ENCODE results near the gene LITAF.
"Not testable (repeated sequence)": the region's sequence is repeated elsewhere in the genome, so short reads cannot be mapped to it uniquely, and the experiment has no call there.

The LITAF gene

DNA sequence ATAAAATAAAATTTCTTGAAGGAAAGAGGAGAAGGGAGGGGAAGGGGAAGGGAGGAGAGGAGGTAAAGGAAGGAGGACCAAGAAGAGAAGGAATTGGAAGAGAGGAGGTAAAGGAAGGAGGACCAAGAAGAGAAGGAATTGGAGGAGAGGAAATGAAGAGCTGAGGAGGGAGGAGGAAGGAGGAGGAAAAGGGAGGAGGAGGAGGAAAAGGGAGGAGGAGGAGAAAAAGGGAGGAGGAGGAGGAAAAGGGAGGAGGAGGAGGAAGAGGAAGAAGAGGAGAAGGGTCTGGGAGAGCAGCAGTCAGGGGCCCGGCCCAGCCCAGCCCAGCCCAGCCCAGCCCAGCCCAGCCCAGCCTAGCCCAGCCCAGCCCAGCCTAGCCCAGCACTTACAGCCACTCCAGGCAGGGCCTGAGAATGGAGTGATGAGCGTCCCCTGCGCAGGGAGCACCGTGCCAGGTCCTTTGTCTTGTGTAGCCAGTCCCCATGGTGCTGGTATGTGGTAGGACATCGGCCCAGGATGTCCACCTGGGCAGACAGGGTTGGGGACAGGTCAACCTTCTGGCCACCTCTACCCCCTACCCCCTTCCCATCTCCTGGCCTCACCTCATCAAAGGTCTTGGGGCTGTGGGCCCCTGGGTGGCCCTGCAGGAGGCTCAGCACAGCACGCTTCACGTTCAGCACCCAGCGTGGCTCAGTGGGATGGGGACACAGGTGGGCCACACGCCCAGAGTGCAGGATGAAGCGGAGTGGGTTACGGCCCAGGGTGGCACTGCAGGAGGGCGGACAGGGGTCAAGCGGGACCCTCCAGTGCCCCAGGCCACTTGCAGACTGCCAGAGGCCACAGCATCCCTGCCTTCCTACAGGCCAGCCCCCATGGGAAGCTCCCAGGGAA is 70.9 kb downstream of the LITAF start:
- DNase-seq (ENCODE audit: low spot score): no peak

DNA sequence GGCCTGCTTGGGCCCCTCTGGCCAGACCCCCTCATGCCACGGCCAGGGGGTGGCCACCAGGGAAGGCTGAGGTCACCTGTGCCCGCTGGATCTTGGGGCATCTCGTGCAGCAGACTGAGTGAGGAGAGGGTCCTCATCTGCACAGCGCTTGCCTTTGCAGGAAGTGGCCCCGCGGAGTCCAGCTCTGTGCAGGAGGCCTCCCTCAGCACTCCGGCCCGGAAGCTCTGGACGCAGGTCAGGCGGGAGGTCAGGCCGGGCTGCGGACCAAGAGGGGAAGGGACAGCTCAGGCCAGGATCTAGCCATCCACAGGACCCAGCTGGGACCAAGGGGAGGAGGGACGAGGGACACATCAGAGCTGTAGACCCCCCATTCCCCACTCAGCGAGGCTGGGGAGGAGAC is 72.4 kb downstream of the LITAF start:
- DNase-seq (ENCODE audit: low spot score): no peak

DNA sequence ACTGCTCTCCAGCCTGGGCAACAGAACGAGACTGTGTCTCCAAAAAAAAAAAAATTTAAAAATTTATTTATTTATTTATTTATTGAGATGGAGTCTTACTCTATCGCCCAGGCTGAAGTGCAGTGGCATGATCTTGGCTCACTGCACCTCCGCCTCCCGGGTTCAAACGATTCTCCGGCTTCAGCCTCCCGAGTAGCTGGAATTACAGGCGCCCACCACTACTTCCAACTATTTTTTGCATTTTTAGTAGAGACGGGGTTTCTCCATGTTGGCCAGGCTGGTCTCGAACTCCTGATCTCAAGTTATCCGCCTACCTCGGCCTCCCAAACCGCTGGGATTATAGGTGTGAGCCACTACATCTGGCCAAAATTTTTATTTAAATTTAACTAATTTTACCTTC is 73.4 kb downstream of the LITAF start:
- not testable (repeated sequence) for DNase-seq (ENCODE audit: low spot score)

DNA sequence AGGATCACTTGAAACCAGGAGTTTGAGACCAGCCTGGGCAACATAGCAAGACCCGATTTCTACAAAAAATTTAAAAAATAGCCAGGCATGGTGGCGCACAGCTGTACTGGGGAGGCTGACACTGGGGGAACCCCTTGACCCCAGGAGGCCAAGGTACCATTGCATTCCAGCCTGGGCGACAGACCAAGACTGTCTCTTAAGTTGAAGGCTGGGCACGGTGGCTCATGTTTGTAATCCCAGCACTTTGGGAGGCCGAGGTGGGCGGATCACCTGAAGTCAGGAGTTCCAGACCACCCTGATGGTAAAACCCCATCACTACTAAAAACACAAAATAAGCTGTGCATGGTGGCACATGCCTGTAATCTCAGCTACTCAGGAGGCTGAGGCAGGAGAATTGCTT is 74.9 kb downstream of the LITAF start:
- DNase-seq (ENCODE audit: low spot score): no peak

DNA sequence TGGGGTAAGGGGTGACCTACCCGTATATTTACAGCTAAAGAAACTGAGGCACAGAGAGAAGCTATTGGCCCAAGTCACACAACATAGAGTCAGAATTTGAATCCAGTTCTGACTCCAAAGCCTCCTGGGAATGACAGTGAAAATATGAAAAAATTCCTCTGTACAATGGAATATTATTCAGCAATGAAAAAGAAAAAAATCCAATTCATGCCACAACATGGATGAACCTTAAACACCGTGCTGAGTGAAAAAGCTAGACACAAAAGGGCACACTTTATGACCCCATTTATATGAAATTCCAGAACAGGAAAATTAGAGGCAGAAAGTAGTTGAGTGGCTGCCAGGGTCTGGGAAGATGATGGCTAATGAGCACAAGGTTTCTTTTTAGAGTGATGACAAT is 75.4 kb downstream of the LITAF start:
- no peak for DNase-seq (ENCODE audit: low spot score)

DNA sequence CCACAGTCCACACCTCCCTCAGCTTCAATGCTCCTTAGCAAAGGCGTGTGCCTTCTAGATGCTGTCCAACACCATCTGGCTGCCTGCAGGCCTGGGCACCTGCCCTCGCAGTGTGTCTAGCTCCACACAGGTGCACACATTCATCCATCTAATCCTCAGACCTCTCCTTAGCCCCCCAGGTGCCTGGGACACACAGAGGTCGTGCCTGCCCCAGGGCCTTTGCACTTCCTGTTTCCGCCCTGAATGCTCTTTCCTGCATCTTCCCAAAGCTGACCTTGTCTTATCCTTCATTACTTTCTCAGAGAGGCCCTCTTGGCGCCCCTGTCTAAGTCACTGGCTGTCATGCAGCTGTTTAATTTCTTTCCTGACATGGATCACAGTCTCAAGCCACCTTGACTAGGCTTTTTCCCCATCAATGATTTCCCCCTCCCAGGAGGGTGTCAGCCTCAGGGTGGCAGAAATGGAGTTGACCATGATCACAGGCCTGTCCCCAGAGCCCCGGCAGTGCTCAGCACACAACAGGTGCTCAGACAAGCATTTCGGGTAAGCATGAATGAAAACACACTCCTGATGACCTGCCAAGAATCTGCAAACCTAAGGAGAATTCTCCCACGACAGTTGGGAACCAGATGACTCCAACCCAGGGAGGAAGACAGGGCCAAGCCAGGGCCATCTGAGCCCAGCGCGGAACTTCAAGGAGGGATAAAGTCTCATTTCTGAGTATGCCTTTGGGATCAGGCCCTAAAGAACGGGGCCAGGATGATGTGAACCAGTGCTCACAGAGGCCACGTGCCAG is 76.3 kb downstream of the LITAF start:
- DNase-seq (ENCODE audit: low spot score): no peak

DNA sequence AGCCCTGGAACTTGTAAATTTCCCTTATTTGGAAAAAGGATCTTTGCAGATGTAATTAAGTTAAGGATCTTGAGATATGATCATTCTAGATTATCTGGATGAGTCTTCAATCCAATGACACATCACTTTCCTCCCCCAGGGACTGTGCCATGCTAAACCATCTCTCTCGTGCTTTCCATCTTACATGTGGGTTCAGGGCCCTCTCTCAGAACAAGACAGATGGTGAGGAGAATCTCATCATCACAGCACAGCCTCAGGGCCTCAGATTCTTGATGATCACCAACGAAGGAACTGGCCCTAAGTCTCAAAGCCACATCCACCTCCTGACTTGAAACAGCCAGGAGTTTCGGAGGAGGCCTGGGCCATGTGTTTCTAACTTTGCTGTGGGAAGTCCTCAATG is 78.7 kb downstream of the LITAF start:
- no peak for DNase-seq (ENCODE audit: low spot score)

DNA sequence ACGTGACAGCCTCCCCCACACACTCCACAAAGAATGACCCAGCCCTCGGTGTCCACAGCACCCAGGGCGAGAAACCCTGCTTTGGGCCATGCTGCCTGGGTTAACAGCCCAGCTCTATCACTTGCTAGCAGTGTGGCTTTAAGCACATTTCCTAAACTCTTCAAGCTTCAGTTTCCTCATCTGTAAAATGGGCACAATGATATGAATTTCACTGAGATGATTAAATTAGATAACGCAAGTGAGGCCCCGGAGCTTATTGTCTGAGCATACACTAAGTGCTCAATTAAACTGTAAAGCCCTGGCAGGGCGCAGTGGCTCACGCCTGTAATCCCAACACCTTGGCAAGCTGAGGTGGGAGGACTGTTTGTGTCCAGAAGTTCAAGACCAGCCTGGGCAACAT is 79.4 kb downstream of the LITAF start:
- no peak for DNase-seq (ENCODE audit: low spot score)

DNA sequence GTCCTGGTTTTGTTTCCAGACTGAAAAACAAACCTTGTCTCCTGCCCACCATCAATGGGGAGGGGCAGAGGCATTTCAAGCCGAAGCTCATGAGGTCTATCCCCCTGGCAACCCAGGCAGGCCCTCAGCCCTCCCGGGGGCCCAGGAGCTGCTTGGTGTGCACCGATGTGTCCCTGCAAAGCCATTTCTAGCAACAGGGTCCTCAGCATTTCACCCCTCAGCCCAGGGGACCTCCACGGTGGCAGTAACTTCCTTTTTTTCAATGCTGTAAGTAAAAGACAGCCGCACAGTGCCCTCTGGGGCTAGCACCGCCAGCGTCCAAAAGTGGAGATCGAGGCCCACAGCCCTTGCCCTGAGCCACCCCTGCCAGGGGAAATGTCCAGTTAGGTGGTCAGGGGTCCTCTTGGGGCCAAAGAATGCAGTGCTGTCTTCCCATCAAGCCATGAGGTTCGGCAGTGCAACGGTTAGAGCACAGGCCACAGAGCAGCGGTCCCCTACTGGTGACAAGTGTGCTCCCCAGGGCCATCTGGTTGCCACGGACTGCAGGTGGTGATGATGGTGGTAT is 79.9 kb downstream of the LITAF start:
- no peak for DNase-seq (ENCODE audit: low spot score)

DNA sequence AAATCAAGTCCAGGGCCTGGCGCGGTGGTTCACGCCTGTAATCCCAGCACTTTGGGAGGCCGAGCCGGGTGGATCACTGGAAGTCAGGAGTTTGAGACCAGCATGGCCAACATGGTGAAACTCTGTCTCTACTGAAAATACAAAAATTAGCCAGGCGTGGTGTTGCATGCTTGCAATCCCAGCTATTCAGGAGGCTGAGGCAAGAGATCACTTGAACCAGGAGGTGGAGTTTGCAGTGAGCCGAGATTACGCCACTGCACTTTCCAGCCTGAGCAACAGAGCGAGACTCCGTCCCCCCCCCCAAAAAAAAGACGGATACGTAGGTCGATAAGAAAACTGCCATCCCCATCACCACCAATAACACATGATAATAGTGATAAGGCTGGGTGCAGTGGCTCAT is 82.5 kb downstream of the LITAF start:
- DNase-seq (ENCODE audit: low spot score): not testable (repeated sequence)

DNA sequence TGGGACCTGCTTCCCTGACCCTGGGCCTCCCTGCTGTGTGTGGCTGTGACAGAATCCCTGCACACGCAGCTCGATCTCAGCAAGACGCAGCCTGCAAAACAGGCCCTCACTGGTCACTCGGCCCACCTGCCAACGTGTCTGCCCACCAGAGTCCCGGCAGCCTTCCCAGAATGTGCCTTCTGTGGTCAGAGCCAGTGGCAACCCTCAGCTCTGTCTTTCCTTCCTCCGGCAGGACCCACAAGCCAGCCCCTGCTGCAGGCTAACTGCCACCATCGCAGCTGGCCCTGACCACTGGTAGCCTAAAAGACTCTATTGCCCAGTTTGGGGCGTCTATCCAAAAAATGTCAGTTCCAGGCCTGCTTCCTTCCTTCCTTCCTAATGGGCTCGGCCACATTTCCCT is 83.2 kb downstream of the LITAF start:
- no peak for DNase-seq (ENCODE audit: low spot score)

DNA sequence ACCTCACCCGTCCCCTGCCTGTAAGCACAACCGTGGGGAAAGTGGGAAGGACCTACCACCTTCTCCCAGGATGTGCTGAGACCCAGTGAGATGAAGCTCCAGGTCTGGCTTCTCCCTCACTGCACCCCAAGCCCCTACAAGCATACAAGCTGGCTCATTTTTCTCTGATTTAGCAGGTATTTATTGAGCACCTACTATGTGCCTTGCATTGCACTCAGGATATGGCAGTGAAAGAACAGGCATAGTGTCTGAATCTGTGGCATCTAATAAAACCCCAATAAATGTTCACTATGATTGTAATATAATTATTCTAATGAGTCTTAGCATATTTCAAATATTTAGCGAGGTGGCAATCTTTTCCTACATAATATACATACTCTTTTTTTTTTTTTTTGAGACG is 84.5 kb downstream of the LITAF start:
- DNase-seq (ENCODE audit: low spot score): no peak

DNA sequence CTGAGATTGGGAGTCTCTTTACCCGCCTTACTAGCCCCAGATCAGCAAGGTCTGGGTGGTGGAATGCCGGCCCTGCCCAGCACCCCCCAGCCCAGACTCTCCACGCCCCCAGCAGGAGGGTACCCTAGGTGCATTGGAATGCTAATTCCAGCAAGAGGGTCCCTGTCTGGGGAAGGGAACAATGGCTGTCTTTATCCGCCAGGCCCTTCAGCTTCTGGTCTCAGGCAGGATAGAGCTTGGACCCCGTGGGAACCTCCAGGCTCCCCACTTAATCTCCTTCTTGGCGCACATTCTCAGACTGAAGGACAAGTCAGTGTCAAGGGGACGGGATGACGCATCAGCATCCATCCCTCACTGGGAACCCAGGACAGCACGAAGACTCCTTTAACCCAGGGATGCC is 85.1 kb downstream of the LITAF start:
- no peak for DNase-seq (ENCODE audit: low spot score)

DNA sequence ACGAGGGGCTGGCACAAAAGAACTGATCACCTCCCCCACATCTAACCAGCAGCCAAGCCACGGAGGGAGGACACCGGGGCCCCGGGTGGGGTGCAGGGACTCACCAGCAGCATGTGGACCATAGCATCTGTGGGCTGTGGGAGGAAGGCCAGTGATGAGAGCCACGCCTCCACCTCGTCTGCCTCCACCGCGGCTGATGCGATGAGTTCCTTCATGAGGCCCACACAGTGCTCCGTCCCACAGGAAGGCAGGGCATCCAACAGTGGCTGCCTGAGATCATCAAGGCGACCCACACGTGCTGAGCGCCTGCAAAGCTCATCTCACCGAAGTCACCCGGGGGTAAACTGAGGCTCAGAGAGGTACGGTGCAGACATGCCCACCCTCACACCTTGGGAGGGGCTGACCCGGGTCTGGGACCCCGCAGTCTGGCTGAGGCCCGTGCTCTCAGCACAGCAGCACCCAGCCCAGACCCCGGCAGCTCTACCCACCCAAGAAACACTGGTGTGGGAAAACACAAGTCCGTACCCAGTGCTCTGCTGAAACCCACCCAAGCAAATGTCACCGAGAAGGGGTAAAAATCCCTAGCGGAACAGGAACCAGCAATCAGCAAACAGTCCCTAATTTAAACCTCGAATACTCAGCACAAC is 85.9 kb downstream of the LITAF start:
- DNase-seq (ENCODE audit: low spot score): no peak

DNA sequence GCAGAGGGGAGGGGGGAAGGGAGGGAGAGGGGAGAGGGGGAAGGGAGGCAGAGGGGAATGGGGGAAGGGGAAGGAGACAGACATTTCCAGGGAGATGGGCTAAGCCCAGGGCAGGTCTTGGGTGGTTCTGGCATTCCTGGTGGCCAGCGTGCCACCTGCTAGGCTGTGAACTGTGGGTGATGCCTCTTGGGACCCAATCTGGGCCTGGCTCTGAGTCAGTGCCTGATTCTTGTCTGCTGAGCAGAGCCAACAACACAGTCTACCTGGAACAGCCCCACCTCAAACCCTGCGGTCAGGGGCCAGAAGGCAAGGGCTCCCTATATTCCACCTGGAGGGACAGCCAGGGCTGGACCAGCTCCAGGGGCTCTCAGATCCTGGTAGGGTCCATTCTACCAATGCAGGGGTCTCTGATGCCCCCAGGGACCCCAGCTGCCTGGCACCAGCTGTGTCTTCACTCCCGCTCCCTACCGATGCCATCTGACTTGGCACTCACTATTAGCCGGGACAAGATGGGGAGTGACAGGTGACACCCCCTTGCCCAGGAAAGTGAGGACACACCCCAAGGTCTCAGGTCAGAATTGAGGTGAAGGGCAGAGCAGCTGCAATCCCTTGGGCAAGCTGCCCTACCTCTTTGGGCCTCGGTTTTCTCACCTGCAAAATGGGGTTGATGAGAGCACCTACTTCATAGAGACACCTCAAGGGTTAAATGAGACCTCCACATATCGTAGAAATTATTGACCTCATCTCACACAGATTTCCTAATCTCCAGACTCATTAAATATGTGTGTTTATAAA is 87.2 kb downstream of the LITAF start:
- no peak for DNase-seq (ENCODE audit: low spot score)

DNA sequence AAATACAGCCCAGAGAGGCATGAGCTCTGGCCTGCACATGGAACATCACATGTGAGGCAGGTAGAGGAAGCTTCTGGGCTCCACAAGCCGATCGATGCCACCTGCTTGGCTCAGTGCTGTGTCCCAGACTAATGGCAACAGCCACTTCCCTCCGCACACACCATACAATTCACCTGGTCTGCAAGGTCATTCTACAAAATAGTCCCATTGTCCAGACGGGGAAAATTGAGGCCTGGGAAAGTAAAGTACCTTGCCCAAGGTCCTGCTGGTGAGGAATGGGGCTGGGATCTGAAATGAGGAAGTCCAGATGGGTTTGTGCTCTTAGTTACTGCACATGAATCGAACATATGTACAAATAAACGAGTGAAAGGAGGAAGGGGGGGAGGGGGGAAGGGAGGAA is 88.0 kb downstream of the LITAF start:
- DNase-seq (ENCODE audit: low spot score): no peak

DNA sequence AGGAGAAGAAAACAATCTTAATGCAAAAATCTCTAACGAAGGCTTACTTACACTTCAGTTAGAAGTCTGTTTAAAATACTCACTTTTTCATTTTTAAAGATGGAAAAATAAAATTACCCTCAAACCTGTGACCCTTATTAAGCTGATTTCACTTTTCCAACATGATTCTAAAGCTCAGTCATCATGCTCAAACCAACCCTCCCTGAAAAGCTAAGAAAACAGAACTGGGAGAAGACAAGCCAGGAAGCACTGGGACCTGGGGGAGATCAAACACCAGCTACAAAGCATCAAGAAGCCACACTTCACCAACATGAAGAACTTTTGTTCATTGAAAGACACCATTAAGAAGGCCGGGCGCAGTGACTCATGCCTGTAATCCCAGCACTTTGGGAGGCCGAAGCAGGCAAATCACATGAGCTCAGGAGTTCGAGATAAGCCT is 88.8 kb downstream of the LITAF start:
- DNase-seq (ENCODE audit: low spot score): no peak

Measured in RKO (cell line).